Measurements from ENCODE around the gene CAMKV. TPM values are rescaled to one million over a fixed set of nuclear protein-coding genes. Genes with fewer than 3 reads are reported as not detected.

The CAMKV gene
- total and polyA plus RNA-seq, 2 donors from 2014 or later = 0.16 TPM; not detected in 1

- Histone ChIP-seq H3K4me1 (ENCODE audit: control insufficient read depth in 2 of 3, insufficient read depth in 2 of 3, low read depth in 1 of 3, low read length in 3 of 3) (no peaks in the 10 kb centered on the region), H3K27ac (ENCODE audit: low read depth in 2 of 2, low read length in 2 of 2) (no peak overlapping the region), H3K9me3 (ENCODE audit: control insufficient read depth in 2 of 3, insufficient read depth in 1 of 3, low read length in 3 of 3) (no peaks in the 10 kb centered on the region), H3K27me3 (ENCODE audit: control insufficient read depth, insufficient read depth, low read length) (no peaks in the 10 kb centered on the region), H3K9ac (ENCODE audit: low read length in 3 of 3) (no peak overlapping the region), H3K36me3 (ENCODE audit: control insufficient read depth in 2 of 3, insufficient read depth in 3 of 3, low read length in 3 of 3) (no peaks in the 10 kb centered on the region), H3K4me3 (ENCODE audit: low read length in 3 of 3) (no peak overlapping the region)
- TF ChIP-seq CTCF (IDR thresholded peaks at IDR 0.05; ENCODE audit: borderline replicate concordance, extremely low read depth, insufficient read depth) = no peak
- DNase-seq (no peak), FAIRE-seq (no peak)
- intact Hi-C loops (cut with DNase I) = no loop called here
These were observed 26.6 kb upstream of the CAMKV start for GRCh38 chr3:49896345-49896744.

GRCh38 chr3:49895791-49896190 lies 26.1 kb upstream of the CAMKV start:
- TF ChIP-seq CTCF (IDR thresholded peaks at IDR 0.05; ENCODE audit: borderline replicate concordance, extremely low read depth, insufficient read depth) = no peak
- no peak for DNase-seq
- intact Hi-C loops (cut with DNase I) = no loop called here
- no peak overlapping the region for H3K4me3 ChIP-seq (ENCODE audit: low read length in 3 of 3)
- H3K36me3 ChIP-seq (ENCODE audit: control insufficient read depth in 2 of 3, insufficient read depth in 3 of 3, low read length in 3 of 3) = no peaks in the 10 kb centered on the region
- no peak overlapping the region for H3K27ac ChIP-seq (ENCODE audit: low read depth in 2 of 2, low read length in 2 of 2)
- H3K9me3 ChIP-seq (ENCODE audit: control insufficient read depth in 2 of 3, insufficient read depth in 1 of 3, low read length in 3 of 3) = no peaks in the 10 kb centered on the region
- no peaks in the 10 kb centered on the region for H3K4me1 ChIP-seq (ENCODE audit: control insufficient read depth in 2 of 3, insufficient read depth in 2 of 3, low read depth in 1 of 3, low read length in 3 of 3)
- no peaks in the 10 kb centered on the region for H3K27me3 ChIP-seq (ENCODE audit: control insufficient read depth, insufficient read depth, low read length)
- no peak for FAIRE-seq
- no peak overlapping the region for H3K9ac ChIP-seq (ENCODE audit: low read length in 3 of 3)

GRCh38 chr3:49889296-49889695 lies 19.6 kb upstream of the CAMKV start:
- H3K27me3 ChIP-seq (ENCODE audit: control insufficient read depth, insufficient read depth, low read length) = no peaks in the 10 kb centered on the region
- H3K9ac ChIP-seq (ENCODE audit: low read length in 3 of 3) = no peak overlapping the region
- DNase-seq (no peak), FAIRE-seq (no peak)
- H3K9me3 ChIP-seq (ENCODE audit: control insufficient read depth in 2 of 3, insufficient read depth in 1 of 3, low read length in 3 of 3) = no peaks in the 10 kb centered on the region
- H3K27ac ChIP-seq (ENCODE audit: low read depth in 2 of 2, low read length in 2 of 2) = no peak overlapping the region
- H3K36me3 ChIP-seq (ENCODE audit: control insufficient read depth in 2 of 3, insufficient read depth in 3 of 3, low read length in 3 of 3) = no peaks in the 10 kb centered on the region
- intact Hi-C loops (cut with DNase I) = no loop called here
- no peak overlapping the region for H3K4me3 ChIP-seq (ENCODE audit: low read length in 3 of 3)
- TF ChIP-seq CTCF (IDR thresholded peaks at IDR 0.05; ENCODE audit: borderline replicate concordance, extremely low read depth, insufficient read depth) = no peak
- H3K4me1 ChIP-seq (ENCODE audit: control insufficient read depth in 2 of 3, insufficient read depth in 2 of 3, low read depth in 1 of 3, low read length in 3 of 3) = no peaks in the 10 kb centered on the region

- Histone ChIP-seq H3K27ac (ENCODE audit: low read depth in 2 of 2, low read length in 2 of 2) (no peak overlapping the region), H3K27me3 (ENCODE audit: control insufficient read depth, insufficient read depth, low read length) (no peaks in the 10 kb centered on the region), H3K9ac (ENCODE audit: low read length in 3 of 3) (no peak overlapping the region), H3K4me3 (ENCODE audit: low read length in 3 of 3) (no peak overlapping the region), H3K9me3 (ENCODE audit: control insufficient read depth in 2 of 3, insufficient read depth in 1 of 3, low read length in 3 of 3) (no peaks in the 10 kb centered on the region), H3K36me3 (ENCODE audit: control insufficient read depth in 2 of 3, insufficient read depth in 3 of 3, low read length in 3 of 3) (no peaks in the 10 kb centered on the region), H3K4me1 (ENCODE audit: control insufficient read depth in 2 of 3, insufficient read depth in 2 of 3, low read depth in 1 of 3, low read length in 3 of 3) (no peaks in the 10 kb centered on the region)
- DNase-seq (no peak), FAIRE-seq (no peak)
- intact Hi-C loops (cut with DNase I) = no loop called here
- TF ChIP-seq CTCF (IDR thresholded peaks at IDR 0.05; ENCODE audit: borderline replicate concordance, extremely low read depth, insufficient read depth) = no peak
These were observed 17.2 kb upstream of the CAMKV start for GRCh38 chr3:49886922-49887265.

All from kidney (tissue), 14 donors.